K562 (cell line): Measurements from ENCODE around the gene UNC80. TPM values are rescaled to one million over a fixed set of nuclear protein-coding genes. Genes with fewer than 3 reads are reported as not detected.

Experiments
- ATAC-seq: fragments of 200-7000 bp; cut with Tn5 transposase; 3 replicates; pipeline ENCODE4 v1.9.1; 2020; ENCODE audit warnings: moderate library complexity
- BruUV-seq: library from RNA; stranded (reverse); fragments of 400-500 nt; replicated peaks from 2 replicates; lab custom pipeline; 2021; lab: Mats Ljungman, UMichigan
- CTCF ChIA-PET: fragments of 300-600 bp; formaldehyde crosslinking; extraction: SDS; loops from one replicate; lab custom pipeline; 2021; ENCODE audit warnings: low intra/inter-chr PET ratio; lab: Yijun Ruan, JAX
- POLR2A ChIA-PET: fragments of 300-600, 350-650 bp; sonication (Branson Sonifier 250); formaldehyde crosslinking; extraction: SDS; loops from one replicate; lab custom pipeline; 2021; ENCODE audit warnings: antibody characterized with exemption, inconsistent platforms; lab: Yijun Ruan, JAX
- DNase-seq, 4 experiments: peaks; one replicate each; pipeline versions ENCODE4 v3.0.0 to v3.0.0-alpha.2; 2011 to 2018; ENCODE audit warnings: low spot score in 3 of 4, mixed read lengths in 3 of 4; ENCODE audit errors: extremely low read depth in 1 of 4
- FAIRE-seq: peaks from 2 replicates; lab custom pipeline; 2011; peaks lifted over from hg19 to GRCh38; lab: Jason Lieb, UNC
- H2AFZ ChIP-seq: 2 replicates; pipeline ENCODE4 v1.6.0; 2011; ENCODE audit warnings: low read depth, low read length, control low read depth, inconsistent platforms
- H3K27ac ChIP-seq: fragments of 200-600 bp; 3 replicates; pipeline ENCODE4 v1.8.0; 2011; ENCODE audit warnings: low read depth, mild to moderate bottlenecking, control low read depth, inconsistent platforms, low read length, moderate library complexity, mixed read lengths; ENCODE audit errors: extremely low read depth
- H3K27me3 ChIP-seq, 2 experiments: fragments of 300-600 bp in 1 of 2; 2 replicates in 1 of 2; 3 replicates in 1 of 2; pipeline versions ENCODE4 v1.6.0 to v1.8.0; 2011; ENCODE audit warnings: inconsistent platforms in 2 of 2, low read length in 2 of 2, mild to moderate bottlenecking in 1 of 2, mixed read lengths in 1 of 2, moderate library complexity in 1 of 2; ENCODE audit not compliant: control insufficient read depth in 2 of 2, insufficient read depth in 2 of 2
- H3K36me3 ChIP-seq: fragments of 300-600 bp; 3 replicates; pipeline ENCODE4 v1.8.0; 2011; ENCODE audit warnings: mild to moderate bottlenecking, low read length, inconsistent platforms; ENCODE audit not compliant: control insufficient read depth, insufficient read depth
- H3K4me1 ChIP-seq, 2 experiments: fragments of 200-600 bp in 1 of 2; replicated peaks in 1 of 2; 2 replicates in 1 of 2; 3 replicates in 1 of 2; pipeline versions ENCODE4 v1.5.1 to v1.8.0; 2011; ENCODE audit warnings: inconsistent platforms in 2 of 2, low read length in 2 of 2, mild to moderate bottlenecking in 1 of 2, mixed read lengths in 1 of 2, moderate library complexity in 1 of 2; ENCODE audit not compliant: control insufficient read depth in 2 of 2, insufficient read depth in 2 of 2
- H3K4me2 ChIP-seq: 2 replicates; pipeline ENCODE4 v1.6.1; 2011; ENCODE audit warnings: low read length, control low read depth, inconsistent platforms, mixed read lengths; ENCODE audit not compliant: insufficient read depth
- H3K4me3 ChIP-seq: fragments of 200-600 bp; sonication (generic), shearing (Covaris generic); 2 replicates; pipeline ENCODE4 v1.5.1; 2016; ENCODE audit warnings: control low read depth, inconsistent platforms
- H3K79me2 ChIP-seq: fragments of 200-600 bp; 3 replicates; pipeline ENCODE4 v1.8.0; 2011; ENCODE audit warnings: low read length, inconsistent platforms; ENCODE audit not compliant: control insufficient read depth, insufficient read depth
- H3K9ac ChIP-seq, 2 experiments: 2 replicates each; pipeline versions ENCODE4 v1.6.0 to v1.6.1; 2011; ENCODE audit warnings: low read depth in 2 of 2, low read length in 2 of 2, control low read depth in 1 of 2, inconsistent platforms in 1 of 2, mild to moderate bottlenecking in 1 of 2, mixed read lengths in 1 of 2; ENCODE audit not compliant: insufficient read depth in 1 of 2
- H3K9me1 ChIP-seq: one replicate; pipeline ENCODE4 v1.6.0; 2011; ENCODE audit warnings: inconsistent platforms, mild to moderate bottlenecking, low read length, moderate library complexity; ENCODE audit not compliant: control insufficient read depth, insufficient read depth
- H3K9me3 ChIP-seq: replicated peaks from 2 replicates; pipeline ENCODE4 v1.5.1; 2011; ENCODE audit warnings: low read depth, low read length, inconsistent platforms; ENCODE audit not compliant: control insufficient read depth, insufficient read depth
- H4K20me1 ChIP-seq: replicated peaks from 2 replicates; pipeline ENCODE4 v1.6.1; 2011; ENCODE audit warnings: low read length, inconsistent platforms, mixed read lengths; ENCODE audit not compliant: control insufficient read depth, insufficient read depth
- DMBX1 ChIP-seq: fragments of 250-450 bp; sonication (Bioruptor Pico); IDR thresholded peaks from 2 replicates; pipeline ENCODE4 v1.8.0; 2022; ENCODE audit warnings: inconsistent platforms, mild to moderate bottlenecking, moderate library complexity, borderline replicate concordance
- MEF2D ChIP-seq: conservative IDR thresholded peaks from 2 replicates; pipeline ENCODE4 v1.6.1; 2016; ENCODE audit warnings: low read depth, missing genetic modification characterization, missing compliant biosample characterization
- NFIX ChIP-seq: fragments of 250-450 bp; sonication (Bioruptor Pico); IDR thresholded peaks from 2 replicates; pipeline ENCODE4 v1.4.0; 2020; ENCODE audit warnings: low read depth, mild to moderate bottlenecking, moderate library complexity
- ZNF212 ChIP-seq: fragments of 450-650 bp; formaldehyde crosslinking; IDR thresholded peaks from 2 replicates; pipeline ENCODE4 v1.4.0; 2020; ENCODE audit warnings: mild to moderate bottlenecking
- ZNF655 ChIP-seq: fragments of 250-450 bp; sonication (Bioruptor Pico); IDR thresholded peaks from 2 replicates; pipeline ENCODE4 v1.5.0; 2021
- WGBS: fragments of 100-300 bp; shearing (Covaris generic); methylation state at CpG from one replicate; pipeline ENCODE4 v1.1.6; 2016; ENCODE audit warnings: low coverage, mixed read lengths; ENCODE audit not compliant: insufficient coverage; ENCODE audit errors: missing lambda C conversion rate; 5-methylcytosine and 5-hydroxymethylcytosine counted together
- in situ Hi-C: fragments of 300-500 bp; cut with MboI; formaldehyde crosslinking; loops from 4 replicates; pipeline ENCODE4 v1.15.0; 2018; ENCODE audit warnings: inconsistent platforms, mixed read lengths
- intact Hi-C: fragments of 100-400 bp; cut with micrococcal nuclease; formaldehyde crosslinking; loops from 2 replicates; pipeline ENCODE4 v1.14.2; 2022
- polyA plus RNA-seq, 8 experiments: library from polyadenylated mRNA; depleted of rRNA in 4 of 8; stranded (reverse) in 5 of 8; unstranded in 3 of 8; fragments of >200 nt; fragmentation: Nextera tagmentation in 2 of 8; fragmentation: Illumina TruSeq in 1 of 8; extraction: Ambion mirVana in 2 of 8; extraction: Trizol in 1 of 8; gene quantifications; 2 replicates each; pipeline versions ENCODE4 v1.2.1 to v1.2.3, GENCODE V29; 2011 to 2014; ENCODE audit warnings: inconsistent platforms in 1 of 8, missing spikeins in 1 of 8
- total RNA-seq, 7 experiments: library from RNA; depleted of rRNA in 6 of 7; stranded (reverse); fragments of >200 nt in 6 of 7; fragmentation: Illumina TruSeq in 2 of 7; extraction: Trizol in 2 of 7; gene quantifications; 2 replicates each; pipeline versions ENCODE4 v1.2.1 to v1.2.3, GENCODE V29; 2011 to 2021; ENCODE audit warnings: low replicate concordance in 1 of 7
- TF ChIP-seq, protein P1 (sequence below), 2 experiments: fragments of 450-650 bp; IDR thresholded peaks; 2 replicates each; pipeline ENCODE4 v1.6.1; 2016; ENCODE audit warnings: mild to moderate bottlenecking in 2 of 2, borderline replicate concordance in 1 of 2, low read depth in 1 of 2, moderate library complexity in 1 of 2

The UNC80 gene
- total and polyA plus RNA-seq, 9 of the 15 experiments (the other 6 are each of a cell fraction or from before 2014, with no cell fraction given): under 0.01 to 0.04 (median 0.01) TPM; not detected in 5

DNA sequence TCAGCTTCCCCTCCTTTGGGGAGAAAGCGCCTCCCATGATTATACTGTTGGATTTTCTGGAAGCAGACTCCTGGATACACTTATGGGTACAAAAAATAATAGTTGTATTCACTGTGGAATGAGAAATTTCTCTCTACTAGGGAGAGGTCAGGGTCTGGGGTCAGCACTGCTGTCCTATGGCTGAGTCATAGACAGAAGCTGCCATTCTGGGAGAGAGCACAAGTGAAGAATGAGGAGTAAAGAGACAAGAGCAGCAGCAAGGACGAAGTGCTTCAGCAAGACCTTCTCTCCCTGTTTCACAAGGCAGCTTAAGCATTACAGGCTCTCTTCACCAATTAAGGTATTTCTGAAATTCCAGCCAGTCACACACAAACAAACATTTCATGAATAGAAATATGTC lies 10.1 kb upstream of the UNC80 start:
- no peak for DNase-seq
- no peak overlapping the region for H3K4me2 ChIP-seq
- in situ Hi-C loops (no loop called here), intact Hi-C loops (no loop called here)
- no peaks in the 10 kb centered on the region for H3K4me1 ChIP-seq
- H3K9me3 ChIP-seq: no peaks in the 10 kb centered on the region
- no peak overlapping the region for H3K27ac ChIP-seq
- 0% methylated on average over 2 of the region's 2 CpGs for WGBS
- H4K20me1 ChIP-seq: no peaks in the 10 kb centered on the region
- no peaks in the 10 kb centered on the region for H3K9me1 ChIP-seq
- H3K4me3 ChIP-seq: no peak overlapping the region
- POLR2A ChIA-PET: no interaction called here
- ATAC-seq: no peak
- H2AFZ ChIP-seq: no peak overlapping the region
- TF ChIP-seq ZNF655 (no peak), ZNF212 (CRISPR knock-in tag) (no peak), MEF2D (tag) (no peak), NFIX (CRISPR knock-in tag) (no peak), DMBX1 (CRISPR knock-in tag) (no peak)
- TF ChIP-seq, protein P1, sequence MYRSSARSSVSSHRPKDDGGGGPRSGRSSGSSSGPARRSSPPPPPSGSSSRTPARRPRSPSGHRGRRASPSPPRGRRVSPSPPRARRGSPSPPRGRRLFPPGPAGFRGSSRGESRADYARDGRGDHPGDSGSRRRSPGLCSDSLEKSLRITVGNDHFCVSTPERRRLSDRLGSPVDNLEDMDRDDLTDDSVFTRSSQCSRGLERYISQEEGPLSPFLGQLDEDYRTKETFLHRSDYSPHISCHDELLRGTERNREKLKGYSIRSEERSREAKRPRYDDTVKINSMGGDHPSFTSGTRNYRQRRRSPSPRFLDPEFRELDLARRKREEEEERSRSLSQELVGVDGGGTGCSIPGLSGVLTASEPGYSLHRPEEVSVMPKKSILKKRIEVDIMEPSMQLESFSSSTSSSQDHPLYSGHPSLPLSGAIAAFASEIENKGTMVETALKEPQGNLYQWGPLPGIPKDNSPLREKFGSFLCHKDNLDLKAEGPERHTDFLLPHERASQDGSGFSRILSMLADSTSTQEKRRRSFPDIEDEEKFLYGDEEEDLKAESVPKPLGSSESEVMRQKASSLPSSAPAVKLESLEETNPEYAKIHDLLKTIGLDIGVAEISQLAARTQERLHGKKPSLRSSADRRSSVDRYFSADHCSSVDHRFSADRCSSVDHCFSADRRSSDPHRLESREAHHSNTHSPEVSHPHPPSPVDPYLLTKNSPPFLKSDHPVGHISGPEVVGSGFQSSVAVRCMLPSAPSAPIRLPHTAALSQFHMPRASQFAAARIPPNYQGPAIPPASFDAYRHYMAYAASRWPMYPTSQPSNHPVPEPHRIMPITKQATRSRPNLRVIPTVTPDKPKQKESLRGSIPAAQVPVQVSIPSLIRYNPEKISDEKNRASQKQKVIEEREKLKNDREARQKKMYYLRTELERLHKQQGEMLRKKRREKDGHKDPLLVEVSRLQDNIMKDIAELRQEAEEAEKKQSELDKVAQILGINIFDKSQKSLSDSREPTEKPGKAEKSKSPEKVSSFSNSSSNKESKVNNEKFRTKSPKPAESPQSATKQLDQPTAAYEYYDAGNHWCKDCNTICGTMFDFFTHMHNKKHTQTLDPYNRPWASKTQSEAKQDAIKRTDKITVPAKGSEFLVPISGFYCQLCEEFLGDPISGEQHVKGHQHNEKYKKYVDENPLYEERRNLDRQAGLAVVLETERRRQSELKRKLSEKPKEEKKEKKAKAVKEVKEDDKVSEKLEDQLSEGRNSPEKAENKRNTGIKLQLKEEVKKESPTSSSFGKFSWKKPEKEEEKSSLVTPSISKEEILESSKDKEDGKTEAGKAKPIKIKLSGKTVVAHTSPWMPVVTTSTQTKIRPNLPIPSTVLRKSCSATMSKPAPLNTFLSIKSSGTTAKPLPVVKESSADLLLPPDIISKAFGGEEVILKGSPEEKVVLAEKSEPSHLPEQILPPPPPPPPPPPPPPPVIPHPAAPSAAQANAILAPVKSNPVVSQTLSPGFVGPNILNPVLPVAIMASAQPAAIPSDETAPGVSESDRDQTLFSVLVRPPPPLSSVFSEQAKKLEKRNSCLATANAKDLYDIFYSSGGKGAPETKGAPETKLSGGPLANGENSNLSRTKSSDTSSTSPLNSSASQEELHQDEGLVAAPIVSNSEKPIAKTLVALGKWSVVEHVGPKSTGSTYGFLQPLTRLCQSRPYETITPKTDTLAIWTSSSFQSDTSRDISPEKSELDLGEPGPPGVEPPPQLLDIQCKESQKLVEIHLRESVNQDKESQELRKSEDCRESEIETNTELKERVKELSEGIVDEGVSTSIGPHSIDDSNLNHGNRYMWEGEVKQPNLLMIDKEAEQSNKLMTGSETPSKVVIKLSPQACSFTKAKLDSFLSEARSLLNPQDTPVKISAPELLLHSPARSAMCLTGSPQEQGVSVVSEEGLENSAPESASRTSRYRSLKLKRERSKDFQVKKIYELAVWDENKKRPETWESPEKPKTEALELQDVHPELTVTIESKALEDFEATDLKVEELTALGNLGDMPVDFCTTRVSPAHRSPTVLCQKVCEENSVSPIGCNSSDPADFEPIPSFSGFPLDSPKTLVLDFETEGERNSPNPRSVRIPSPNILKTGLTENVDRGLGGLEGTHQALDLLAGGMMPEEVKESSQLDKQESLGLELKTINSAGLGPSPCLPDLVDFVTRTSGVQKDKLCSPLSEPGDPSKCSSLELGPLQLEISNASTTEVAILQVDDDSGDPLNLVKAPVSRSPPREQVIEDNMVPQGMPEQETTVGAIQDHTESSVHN (IDR thresholded peaks at IDR 0.05; ENCODE audit: borderline replicate concordance in 1 of 2, low read depth in 1 of 2): no peak
- CTCF ChIA-PET: no interaction called here
- no peaks in the 10 kb centered on the region for H3K79me2 ChIP-seq
- H3K36me3 ChIP-seq: no peaks in the 10 kb centered on the region
- no peaks in the 10 kb centered on the region for H3K27me3 ChIP-seq
- H3K9ac ChIP-seq: no peak overlapping the region
- FAIRE-seq: no peak
- BruUV-seq: no TSS peak
